ENCODE results near the gene APRT.

DNA sequence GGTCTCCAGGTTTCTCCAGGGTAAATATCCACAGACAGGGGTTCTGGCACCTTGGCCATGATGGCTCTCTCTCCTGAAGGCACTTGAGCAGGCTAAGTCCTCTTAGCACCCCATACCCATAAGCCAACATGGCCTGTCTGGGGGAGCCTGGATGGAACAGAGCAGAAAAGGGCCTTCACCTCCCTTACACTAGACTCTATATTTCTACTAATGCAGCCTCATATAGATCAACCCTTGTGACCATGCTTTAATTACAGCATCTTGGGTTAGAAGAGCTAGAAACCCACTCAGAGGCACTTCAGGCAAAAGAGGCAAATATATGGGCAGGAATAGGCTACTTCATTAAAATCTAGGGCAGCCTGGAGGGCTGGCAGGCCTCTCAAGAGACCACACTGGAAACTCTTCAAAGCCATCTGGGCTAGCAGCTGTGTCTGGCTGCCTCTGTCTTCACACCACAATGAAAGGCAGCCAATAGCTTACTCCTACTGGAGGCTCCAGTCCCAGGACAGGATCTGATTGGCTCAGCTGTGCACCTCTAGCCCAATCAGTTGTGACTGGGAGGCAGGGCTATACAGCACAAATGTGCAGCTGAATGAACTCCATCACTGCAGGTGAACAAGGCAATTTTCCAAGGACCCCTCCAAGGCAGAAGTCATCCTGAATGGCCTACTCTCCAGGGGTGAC, 12.8 kb downstream of the APRT start:
- TF ChIP-seq POLR2A (IDR thresholded peaks at IDR 0.05; ENCODE audit: low read depth, low read length) = no peak
- TF ChIP-seq FOS (IDR thresholded peaks at IDR 0.05; ENCODE audit: borderline replicate concordance, extremely low read depth, insufficient read length) = no peak
- TF ChIP-seq, protein P1, sequence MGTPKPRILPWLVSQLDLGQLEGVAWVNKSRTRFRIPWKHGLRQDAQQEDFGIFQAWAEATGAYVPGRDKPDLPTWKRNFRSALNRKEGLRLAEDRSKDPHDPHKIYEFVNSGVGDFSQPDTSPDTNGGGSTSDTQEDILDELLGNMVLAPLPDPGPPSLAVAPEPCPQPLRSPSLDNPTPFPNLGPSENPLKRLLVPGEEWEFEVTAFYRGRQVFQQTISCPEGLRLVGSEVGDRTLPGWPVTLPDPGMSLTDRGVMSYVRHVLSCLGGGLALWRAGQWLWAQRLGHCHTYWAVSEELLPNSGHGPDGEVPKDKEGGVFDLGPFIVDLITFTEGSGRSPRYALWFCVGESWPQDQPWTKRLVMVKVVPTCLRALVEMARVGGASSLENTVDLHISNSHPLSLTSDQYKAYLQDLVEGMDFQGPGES (IDR thresholded peaks at IDR 0.05) = no peak
- no peak for TF ChIP-seq CHD2 (IDR thresholded peaks at IDR 0.05; ENCODE audit: borderline replicate concordance, low read depth, low read length)
- TF ChIP-seq POLR2AphosphoS5 (IDR thresholded peaks at IDR 0.05; ENCODE audit: low read length) = no peak
- TF ChIP-seq, protein P2, sequence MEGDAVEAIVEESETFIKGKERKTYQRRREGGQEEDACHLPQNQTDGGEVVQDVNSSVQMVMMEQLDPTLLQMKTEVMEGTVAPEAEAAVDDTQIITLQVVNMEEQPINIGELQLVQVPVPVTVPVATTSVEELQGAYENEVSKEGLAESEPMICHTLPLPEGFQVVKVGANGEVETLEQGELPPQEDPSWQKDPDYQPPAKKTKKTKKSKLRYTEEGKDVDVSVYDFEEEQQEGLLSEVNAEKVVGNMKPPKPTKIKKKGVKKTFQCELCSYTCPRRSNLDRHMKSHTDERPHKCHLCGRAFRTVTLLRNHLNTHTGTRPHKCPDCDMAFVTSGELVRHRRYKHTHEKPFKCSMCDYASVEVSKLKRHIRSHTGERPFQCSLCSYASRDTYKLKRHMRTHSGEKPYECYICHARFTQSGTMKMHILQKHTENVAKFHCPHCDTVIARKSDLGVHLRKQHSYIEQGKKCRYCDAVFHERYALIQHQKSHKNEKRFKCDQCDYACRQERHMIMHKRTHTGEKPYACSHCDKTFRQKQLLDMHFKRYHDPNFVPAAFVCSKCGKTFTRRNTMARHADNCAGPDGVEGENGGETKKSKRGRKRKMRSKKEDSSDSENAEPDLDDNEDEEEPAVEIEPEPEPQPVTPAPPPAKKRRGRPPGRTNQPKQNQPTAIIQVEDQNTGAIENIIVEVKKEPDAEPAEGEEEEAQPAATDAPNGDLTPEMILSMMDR (IDR thresholded peaks at IDR 0.05 in 2 of 3, conservative IDR thresholded peaks at IDR 0.05 in 1 of 3; ENCODE audit: control insufficient read depth in 2 of 3, extremely low read depth in 1 of 3, insufficient read depth in 1 of 3, low read depth in 3 of 3, low read length in 3 of 3) = no peak
- TF ChIP-seq CREB1 (IDR thresholded peaks at IDR 0.05; ENCODE audit: low read depth) = no peak
- TF ChIP-seq MXI1 (IDR thresholded peaks at IDR 0.05; ENCODE audit: low read depth, low read length) = no peak

Data from GM12878 (cell line).